BLaER1 treated with 17β-estradiol and CSF1 and Interleukin-3, amounts not matched to agents 10 nM and 100 nM (cell line): ENCODE results near the gene COL4A4.

Experiments used
- H3K27ac ChIP-seq, 11 experiments: shearing (Covaris generic); formaldehyde crosslinking; 2 replicates each; pipeline ENCODE4 v1.8.1; 2022
- H3K27me3 ChIP-seq, 11 experiments: shearing (Covaris generic); formaldehyde crosslinking; 2 replicates each; pipeline ENCODE4 v1.8.1; 2022
- H3K36me3 ChIP-seq, 11 experiments: shearing (Covaris generic); formaldehyde crosslinking; 2 replicates each; pipeline ENCODE4 v1.8.1; 2022
- H3K4me1 ChIP-seq, 10 experiments: shearing (Covaris generic); formaldehyde crosslinking; 2 replicates each; pipeline ENCODE4 v1.8.1; 2022
- H3K4me2 ChIP-seq, 11 experiments: shearing (Covaris generic); formaldehyde crosslinking; 2 replicates each; pipeline ENCODE4 v1.8.1; 2022
- H3K4me3 ChIP-seq, 10 experiments: shearing (Covaris generic); formaldehyde crosslinking; 2 replicates each; pipeline ENCODE4 v1.8.1; 2022
- H3K9ac ChIP-seq, 11 experiments: shearing (Covaris generic); formaldehyde crosslinking; 2 replicates each; pipeline ENCODE4 v1.8.1; 2022
- H3K9me3 ChIP-seq, 11 experiments: shearing (Covaris generic); formaldehyde crosslinking; replicated peaks in 1 of 11; 2 replicates each; pipeline ENCODE4 v1.8.1; 2022
- H4K20me1 ChIP-seq, 11 experiments: shearing (Covaris generic); formaldehyde crosslinking; 2 replicates each; pipeline ENCODE4 v1.8.1; 2022
- Cebpa-rat ChIP-seq, 11 experiments: shearing (Covaris generic); IDR thresholded peaks; 2 replicates each; pipeline ENCODE4 v1.8.1; 2022

COL4A4 gene

GRCh38 chr2:226953206-226953605, 210.8 kb downstream of the COL4A4 start:
- H3K36me3 ChIP-seq = no peaks in the 10 kb centered on the region

More at GRCh38 chr2:226953206-226953605, 210.8 kb downstream of the COL4A4 start:
- TF ChIP-seq Cebpa-rat (IDR thresholded peaks at IDR 0.05) = no peak
- H3K9me3 ChIP-seq = peaks cover 0 to 12% (median 7%) of the 10 kb centered on the region in 11 experiments; a peak in 10 of 22 replicates
- H3K9ac ChIP-seq = no peak overlapping the region
- H3K27ac ChIP-seq = no peak overlapping the region
- no peak overlapping the region for H3K4me3 ChIP-seq
- H3K4me1 ChIP-seq = peaks cover 0 to 6% (median 0%) of the 10 kb centered on the region in 10 experiments; a peak in 1 of 20 replicates
- no peaks in the 10 kb centered on the region for H4K20me1 ChIP-seq
- no peak overlapping the region for H3K4me2 ChIP-seq
- H3K27me3 ChIP-seq = no peaks in the 10 kb centered on the region
